Esophagus muscularis mucosa (tissue), 4 donors: ENCODE measurements around the gene ZMYND10.

Experiments
- EP300 ChIP-seq: sonication (generic); formaldehyde crosslinking; IDR thresholded peaks from one replicate; pipeline ENCODE4 v1.6.1; 2017; ENCODE audit warnings: antibody characterized with exemption
- POLR2A ChIP-seq: fragments of 450-650 bp; IDR thresholded peaks from one replicate; pipeline ENCODE4 v1.6.1; 2017; ENCODE audit warnings: antibody characterized with exemption, moderate library complexity, mild to moderate bottlenecking, low read depth
- POLR2AphosphoS5 ChIP-seq, 2 donors: sonication (generic); formaldehyde crosslinking; IDR thresholded peaks; one replicate each; pipeline ENCODE4 v1.6.1; 2017; ENCODE audit warnings: antibody characterized with exemption in 2 of 2
- TF ChIP-seq, protein P1 (sequence below), 3 experiments: fragments of 200-600 bp in 2 of 3; fragments of 450-650 bp in 1 of 3; sonication (generic) in 2 of 3; IDR thresholded peaks; one replicate each; pipeline ENCODE4 v1.5.1; 2017 to 2019; ENCODE audit warnings: antibody characterized with exemption in 3 of 3, mild to moderate bottlenecking in 2 of 3, moderate library complexity in 1 of 3

- TF ChIP-seq POLR2A (no peak), EP300 (no peak), POLR2AphosphoS5 (IDR thresholded peaks at IDR 0.05) (no peak)
- TF ChIP-seq, protein P1, sequence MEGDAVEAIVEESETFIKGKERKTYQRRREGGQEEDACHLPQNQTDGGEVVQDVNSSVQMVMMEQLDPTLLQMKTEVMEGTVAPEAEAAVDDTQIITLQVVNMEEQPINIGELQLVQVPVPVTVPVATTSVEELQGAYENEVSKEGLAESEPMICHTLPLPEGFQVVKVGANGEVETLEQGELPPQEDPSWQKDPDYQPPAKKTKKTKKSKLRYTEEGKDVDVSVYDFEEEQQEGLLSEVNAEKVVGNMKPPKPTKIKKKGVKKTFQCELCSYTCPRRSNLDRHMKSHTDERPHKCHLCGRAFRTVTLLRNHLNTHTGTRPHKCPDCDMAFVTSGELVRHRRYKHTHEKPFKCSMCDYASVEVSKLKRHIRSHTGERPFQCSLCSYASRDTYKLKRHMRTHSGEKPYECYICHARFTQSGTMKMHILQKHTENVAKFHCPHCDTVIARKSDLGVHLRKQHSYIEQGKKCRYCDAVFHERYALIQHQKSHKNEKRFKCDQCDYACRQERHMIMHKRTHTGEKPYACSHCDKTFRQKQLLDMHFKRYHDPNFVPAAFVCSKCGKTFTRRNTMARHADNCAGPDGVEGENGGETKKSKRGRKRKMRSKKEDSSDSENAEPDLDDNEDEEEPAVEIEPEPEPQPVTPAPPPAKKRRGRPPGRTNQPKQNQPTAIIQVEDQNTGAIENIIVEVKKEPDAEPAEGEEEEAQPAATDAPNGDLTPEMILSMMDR (IDR thresholded peaks at IDR 0.05): no peak
These were observed 8.7 kb upstream of the ZMYND10 start for GRCh38 chr3:50354186-50354764.
